CD14-positive monocyte (primary cell): ENCODE measurements around the gene SLC4A8. TPM values are rescaled to one million over a fixed set of nuclear protein-coding genes. Genes with fewer than 3 reads are reported as not detected.

Experiments used
- DNase-seq, 3 donors: peaks; one replicate each; pipeline ENCODE4 v3.0.0-alpha.2; 2011 to 2022
- H2AFZ ChIP-seq: 2 replicates; pipeline ENCODE4 v1.6.0; 2012; ENCODE audit warnings: mild to moderate bottlenecking, low read depth, low read length, inconsistent platforms; ENCODE audit not compliant: insufficient read depth, poor library complexity, severe bottlenecking
- H3K27ac ChIP-seq, 2 donors: 1 replicate in 1 of 2; 2 replicates in 1 of 2; pipeline ENCODE4 v1.5.1; 2012 to 2013; ENCODE audit warnings: low read length in 2 of 2, control low read depth in 1 of 2, inconsistent platforms in 1 of 2, low read depth in 1 of 2, mild to moderate bottlenecking in 1 of 2
- H3K27me3 ChIP-seq, 2 donors: one replicate each; pipeline versions ENCODE4 v1.6.0 to v1.6.1; 2011 to 2013; ENCODE audit warnings: low read length in 2 of 2; ENCODE audit not compliant: control insufficient read depth in 2 of 2, insufficient read depth in 2 of 2
- H3K36me3 ChIP-seq, 2 donors: replicated peaks in 1 of 2; 1 replicate in 1 of 2; 2 replicates in 1 of 2; pipeline versions ENCODE4 v1.5.1 to v1.6.1; 2012 to 2013; ENCODE audit warnings: low read length in 2 of 2, control low read depth in 1 of 2, inconsistent platforms in 1 of 2, mild to moderate bottlenecking in 1 of 2; ENCODE audit not compliant: insufficient read depth in 2 of 2, control insufficient read depth in 1 of 2
- H3K4me1 ChIP-seq, 2 donors: 1 replicate in 1 of 2; 2 replicates in 1 of 2; pipeline versions ENCODE4 v1.5.1 to v1.6.1; 2012 to 2013; ENCODE audit warnings: low read length in 2 of 2, control low read depth in 1 of 2, inconsistent platforms in 1 of 2, mild to moderate bottlenecking in 1 of 2, moderate library complexity in 1 of 2; ENCODE audit not compliant: insufficient read depth in 2 of 2, control insufficient read depth in 1 of 2
- H3K4me2 ChIP-seq: replicated peaks from 2 replicates; pipeline ENCODE3; 2012; ENCODE audit warnings: low read length, moderate library complexity, mild to moderate bottlenecking; ENCODE audit not compliant: poor library complexity, severe bottlenecking; ENCODE audit errors: extremely low read depth
- H3K4me3 ChIP-seq, 3 experiments: fragments of 200-600 bp in 1 of 3; sonication (generic) in 1 of 3; replicated peaks in 1 of 3; 1 replicate in 2 of 3; 2 replicates in 1 of 3; pipeline ENCODE4 v1.5.1; 2011 to 2013; ENCODE audit warnings: low read length in 3 of 3, mild to moderate bottlenecking in 3 of 3, control low read depth in 2 of 3, low read depth in 2 of 3, inconsistent platforms in 1 of 3, moderate library complexity in 1 of 3
- H3K79me2 ChIP-seq: 2 replicates; pipeline ENCODE4 v1.6.0; 2012; ENCODE audit warnings: mild to moderate bottlenecking, control low read depth, inconsistent platforms, low read length, moderate library complexity; ENCODE audit not compliant: insufficient read depth
- H3K9ac ChIP-seq: 2 replicates; pipeline ENCODE4 v1.6.0; 2017; ENCODE audit warnings: low read length, mild to moderate bottlenecking; ENCODE audit not compliant: insufficient read depth, poor library complexity, severe bottlenecking
- H3K9me3 ChIP-seq, 2 donors: replicated peaks in 1 of 2; 1 replicate in 1 of 2; 2 replicates in 1 of 2; pipeline versions ENCODE4 v1.5.1 to v1.6.1; 2012 to 2013; ENCODE audit warnings: low read length in 2 of 2, control low read depth in 1 of 2; ENCODE audit not compliant: control insufficient read depth in 1 of 2, insufficient read depth in 1 of 2
- H4K20me1 ChIP-seq: 2 replicates; pipeline ENCODE4 v1.6.0; 2012; ENCODE audit warnings: mild to moderate bottlenecking, low read length, control low read depth, moderate library complexity; ENCODE audit not compliant: insufficient read depth
- H3K27ac Mint-ChIP-seq, 7 donors: one replicate each; pipeline ENCODE4 v1.8.0; 2020; ENCODE audit warnings: mild to moderate bottlenecking in 7 of 7, mixed read lengths in 7 of 7, moderate library complexity in 6 of 7, inconsistent platforms in 2 of 7
- H3K27me3 Mint-ChIP-seq, 3 donors: one replicate each; pipeline ENCODE4 v1.8.0; 2021 to 2022; ENCODE audit warnings: low read depth in 3 of 3, mild to moderate bottlenecking in 3 of 3, mixed read lengths in 3 of 3, moderate library complexity in 3 of 3, inconsistent platforms in 1 of 3
- H3K36me3 Mint-ChIP-seq, 2 donors: one replicate each; pipeline ENCODE4 v1.8.0; 2020; ENCODE audit warnings: mixed read lengths in 2 of 2, inconsistent platforms in 1 of 2, mild to moderate bottlenecking in 1 of 2
- H3K4me1 Mint-ChIP-seq: one replicate; pipeline ENCODE4 v1.8.0; 2020; ENCODE audit warnings: mild to moderate bottlenecking, mixed read lengths
- H3K4me3 Mint-ChIP-seq, 2 donors: one replicate each; pipeline ENCODE4 v1.8.0; 2020; ENCODE audit warnings: mild to moderate bottlenecking in 2 of 2, mixed read lengths in 2 of 2, moderate library complexity in 1 of 2
- H3K9me3 Mint-ChIP-seq, 7 donors: one replicate each; pipeline ENCODE4 v1.8.0; 2020 to 2022; ENCODE audit warnings: mixed read lengths in 7 of 7, mild to moderate bottlenecking in 6 of 7, moderate library complexity in 6 of 7, inconsistent platforms in 2 of 7
- CTCF ChIP-seq: fragments of 200-600 bp; IDR thresholded peaks from one replicate; pipeline ENCODE4 v1.8.0; 2022; ENCODE audit warnings: antibody characterized with exemption, mild to moderate bottlenecking
- WGBS: methylation state at CpG from one replicate; pipeline ENCODE4 v1.1.5; 2013; ENCODE audit warnings: missing lambda C conversion rate; ENCODE audit not compliant: insufficient coverage; 5-methylcytosine and 5-hydroxymethylcytosine counted together
- intact Hi-C, 2 donors: fragments of 100-400 bp; cut with micrococcal nuclease; formaldehyde crosslinking; loops; one replicate each; pipeline versions ENCODE4 v1.15.0 to v1.15.1; 2023
- polyA plus RNA-seq, 3 donors: library from polyadenylated mRNA; depleted of rRNA in 1 of 3; unstranded in 2 of 3; stranded (reverse) in 1 of 3; fragments of 300-500 nt in 2 of 3; fragments of >200 nt in 1 of 3; fragmentation: Illumina TruSeq in 2 of 3; gene quantifications; 1 replicate in 2 of 3; 2 replicates in 1 of 3; pipeline ENCODE4 v1.2.3, GENCODE V29; 2012 to 2021

The SLC4A8 gene
- polyA plus RNA-seq, 3 donors: 1.9 to 5.4 (median 2.3) TPM

GRCh38 chr12:51448618-51449256 is 24.1 kb downstream of the SLC4A8 start:
- H3K27ac ChIP-seq: no peak overlapping the region
- H4K20me1 ChIP-seq: no peaks in the 10 kb centered on the region
- peaks cover 0 to 9% of the 10 kb centered on the region in 2 donors for H3K4me1 ChIP-seq
- intact Hi-C loops: no loop called here
- Mint-ChIP-seq H3K27ac (peak overlapping the region in 1 of 7 donors; percentile 15), H3K4me1 (peaks cover 17% of the 10 kb centered on the region), H3K36me3 (peaks cover 0 to 3% of the 10 kb centered on the region in 2 donors), H3K27me3 (peaks cover 0 to 6% (median 3%) of the 10 kb centered on the region in 3 donors), H3K9me3 (peaks cover 0 to 1% (median 0%) of the 10 kb centered on the region in 7 donors), H3K4me3 (no peak overlapping the region)
- no peaks in the 10 kb centered on the region for H3K79me2 ChIP-seq
- H3K27me3 ChIP-seq: no peaks in the 10 kb centered on the region
- no peak overlapping the region for H3K9ac ChIP-seq
- H3K36me3 ChIP-seq: no peaks in the 10 kb centered on the region
- no peaks in the 10 kb centered on the region for H3K9me3 ChIP-seq
- no peak overlapping the region for H3K4me2 ChIP-seq
- WGBS: 90% methylated on average over 2 of the region's 3 CpGs
- no peak for DNase-seq
- H2AFZ ChIP-seq: no peak overlapping the region
- H3K4me3 ChIP-seq: no peak overlapping the region
- no peak for TF ChIP-seq CTCF

- Histone ChIP-seq H3K4me1 (peaks cover 0 to 9% of the 10 kb centered on the region in 2 donors), H3K36me3 (no peaks in the 10 kb centered on the region), H3K9ac (no peak overlapping the region), H3K27me3 (no peaks in the 10 kb centered on the region), H3K9me3 (no peaks in the 10 kb centered on the region), H3K4me3 (no peak overlapping the region), H2AFZ (no peak overlapping the region), H3K79me2 (no peaks in the 10 kb centered on the region), H4K20me1 (no peaks in the 10 kb centered on the region), H3K27ac (no peak overlapping the region), H3K4me2 (no peak overlapping the region)
- no peak for TF ChIP-seq CTCF
- intact Hi-C loops: no loop called here
- peaks cover 0 to 1% (median 0%) of the 10 kb centered on the region in 7 donors for H3K9me3 Mint-ChIP-seq
- peaks cover 0 to 6% (median 5%) of the 10 kb centered on the region in 3 donors for H3K27me3 Mint-ChIP-seq
- H3K27ac Mint-ChIP-seq: peak overlapping the region in 1 of 7 donors; percentile 47
- no peak overlapping the region for H3K4me3 Mint-ChIP-seq
- H3K4me1 Mint-ChIP-seq: peaks cover 17% of the 10 kb centered on the region
- peaks cover 0 to 3% of the 10 kb centered on the region in 2 donors for H3K36me3 Mint-ChIP-seq
- WGBS: 100% methylated on average over 1 of the region's 3 CpGs
- no peak for DNase-seq
These were observed 25.1 kb downstream of the SLC4A8 start for GRCh38 chr12:51449580-51450246.
